Natural killer cell treated with Interleukin-12 subunit alpha and Interleukin-12 subunit beta and Interleukin-15 and Interleukin-18, amount 100 ng/mL, for 72 hours (primary cell): ENCODE measurements around the gene NKIRAS1. TPM values are rescaled to one million over a fixed set of nuclear protein-coding genes. Genes with fewer than 3 reads are reported as not detected.
"Not testable (repeated sequence)": the region's sequence is repeated elsewhere in the genome, so short reads cannot be mapped to it uniquely, and the experiment has no call there.

Source experiments
- ATAC-seq, 2 donors: fragments of 150-1000 bp; cut with Tn5 transposase in 1 of 2; sonication (Bioruptor Pico), chemical (Tn5 transposase) in 1 of 2; 2 replicates each; pipeline ENCODE4 v1.10.0; 2021
- DNase-seq: peaks from one replicate; pipeline ENCODE4 v3.0.0; 2022; ENCODE audit warnings: low spot score
- H3K27ac Mint-ChIP-seq, 2 donors: 1 replicate in 1 of 2; 2 replicates in 1 of 2; pipeline ENCODE4 v1.8.0; 2022; ENCODE audit warnings: mixed read lengths in 2 of 2, mild to moderate bottlenecking in 1 of 2, moderate library complexity in 1 of 2
- H3K27me3 Mint-ChIP-seq, 2 donors: 1 replicate in 1 of 2; 2 replicates in 1 of 2; pipeline ENCODE4 v1.8.0; 2022; ENCODE audit warnings: mixed read lengths in 2 of 2
- H3K36me3 Mint-ChIP-seq: one replicate; pipeline ENCODE4 v1.8.0; 2022; ENCODE audit warnings: mixed read lengths
- H3K4me1 Mint-ChIP-seq, 2 donors: 1 replicate in 1 of 2; 2 replicates in 1 of 2; pipeline ENCODE4 v1.8.0; 2022; ENCODE audit warnings: low read depth in 2 of 2, mixed read lengths in 2 of 2, mild to moderate bottlenecking in 1 of 2
- H3K4me3 Mint-ChIP-seq: one replicate; pipeline ENCODE4 v1.8.0; 2022; ENCODE audit warnings: mixed read lengths
- H3K9me3 Mint-ChIP-seq: 2 replicates; pipeline ENCODE4 v1.8.0; 2022; ENCODE audit warnings: mixed read lengths
- total RNA-seq, 2 donors: library from RNA; stranded (reverse); gene quantifications; one replicate each; pipeline ENCODE4 v1.2.3, GENCODE V29; 2022

NKIRAS1 gene
- total RNA-seq, 2 donors from 2014 or later = 4.9 to 6.7 TPM

DNA sequence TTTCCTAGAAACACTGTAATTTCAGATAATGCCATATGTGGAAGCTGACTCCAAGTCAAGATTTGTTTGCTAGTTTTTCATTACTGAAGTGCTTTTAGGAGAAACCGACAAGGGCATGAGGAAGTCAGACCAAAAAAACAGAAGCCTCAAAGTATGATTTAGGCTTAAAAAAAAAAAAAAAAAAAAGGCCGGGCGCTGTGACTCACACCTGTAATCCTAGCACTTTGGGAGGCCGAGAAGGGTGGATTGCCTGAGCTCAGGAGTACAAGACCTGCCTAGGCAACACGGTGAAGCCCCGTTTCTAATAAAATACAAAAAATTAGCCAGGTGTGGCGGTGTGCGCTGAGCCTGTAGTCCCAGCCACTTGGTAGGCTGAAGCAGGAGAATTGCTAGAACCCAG is 11.7 kb upstream of the NKIRAS1 start:
- ATAC-seq (no peak), DNase-seq (no peak)
- Mint-ChIP-seq H3K27ac (no peak overlapping the region), H3K4me3 (no peak overlapping the region), H3K27me3 (peaks cover 0 to 4% of the 10 kb centered on the region in 2 donors), H3K4me1 (peaks cover 0 to 6% of the 10 kb centered on the region in 2 donors), H3K9me3 (no peaks in the 10 kb centered on the region), H3K36me3 (no peaks in the 10 kb centered on the region)

- no peak overlapping the region for H3K27ac Mint-ChIP-seq
- no peaks in the 10 kb centered on the region for H3K9me3 Mint-ChIP-seq
- ATAC-seq = no peak
- H3K36me3 Mint-ChIP-seq = no peaks in the 10 kb centered on the region
- DNase-seq = no peak
- no peak overlapping the region for H3K4me3 Mint-ChIP-seq
- peaks cover 0 to 6% of the 10 kb centered on the region in 2 donors for H3K4me1 Mint-ChIP-seq
- peaks cover 0 to 4% of the 10 kb centered on the region in 2 donors for H3K27me3 Mint-ChIP-seq
Observed at GRCh38 chr3:23926736-23927135, 9.9 kb upstream of the NKIRAS1 start.

- Mint-ChIP-seq H3K9me3 (no peaks in the 10 kb centered on the region), H3K27me3 (peaks cover 0 to 2% of the 10 kb centered on the region in 2 donors), H3K4me3 (no peak overlapping the region), H3K36me3 (no peaks in the 10 kb centered on the region), H3K4me1 (peaks cover 0 to 1% of the 10 kb centered on the region in 2 donors), H3K27ac (no peak overlapping the region)
- no peak for ATAC-seq
- DNase-seq = no peak
Observed at GRCh38 chr3:23926246-23926645, 9.5 kb upstream of the NKIRAS1 start.

GRCh38 chr3:23923786-23924185 is 7.0 kb upstream of the NKIRAS1 start:
- peaks cover 17% of the 10 kb centered on the region for H3K36me3 Mint-ChIP-seq
- no peaks in the 10 kb centered on the region for H3K9me3 Mint-ChIP-seq
- no peak overlapping the region for H3K4me3 Mint-ChIP-seq
- ATAC-seq (no peak), DNase-seq (no peak)
- peaks cover 10 to 16% of the 10 kb centered on the region in 2 donors for H3K4me1 Mint-ChIP-seq
- peak overlapping the region in 1 of 2 donors; percentile 25 for H3K27ac Mint-ChIP-seq
- H3K27me3 Mint-ChIP-seq = no peaks in the 10 kb centered on the region

DNA sequence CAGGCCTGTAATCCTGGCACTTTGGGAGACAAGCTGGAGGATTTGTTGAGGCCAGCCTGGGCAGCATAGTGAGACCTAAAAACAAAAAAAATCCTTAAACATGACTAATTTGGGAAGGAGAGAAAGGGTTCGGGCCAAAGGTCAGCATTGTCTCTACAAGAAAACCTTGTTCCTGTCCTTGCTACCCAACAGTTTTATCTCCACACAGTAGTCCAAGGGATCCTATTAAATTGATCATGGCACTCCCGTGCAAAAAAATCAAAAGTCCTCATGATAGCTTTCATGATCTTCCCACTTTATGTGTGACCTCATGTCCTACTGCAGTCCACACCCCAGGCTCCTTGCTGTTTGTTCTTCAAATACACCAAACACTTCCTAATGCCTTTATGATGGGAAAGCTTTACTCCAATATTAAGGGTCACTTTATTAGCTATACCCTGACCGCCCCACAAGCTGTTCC is 4.3 kb upstream of the NKIRAS1 start:
- H3K27ac Mint-ChIP-seq = peak overlapping the region in 1 of 2 donors; percentile 77
- peaks cover 31% of the 10 kb centered on the region for H3K36me3 Mint-ChIP-seq
- H3K4me1 Mint-ChIP-seq = peaks cover 23 to 33% of the 10 kb centered on the region in 2 donors
- H3K4me3 Mint-ChIP-seq = no peak overlapping the region
- DNase-seq (no peak), ATAC-seq (no peak)
- H3K27me3 Mint-ChIP-seq = no peaks in the 10 kb centered on the region
- H3K9me3 Mint-ChIP-seq = no peaks in the 10 kb centered on the region

- Mint-ChIP-seq H3K27me3 (peaks cover 5 to 7% of the 10 kb centered on the region in 2 donors), H3K4me1 (peaks cover 30 to 41% of the 10 kb centered on the region in 2 donors), H3K4me3 (peak overlapping the region; percentile 98), H3K27ac (peak overlapping the region; percentile 96 to 99), H3K9me3 (no peaks in the 10 kb centered on the region), H3K36me3 (peaks cover 31% of the 10 kb centered on the region)
- DNase-seq (no peak), ATAC-seq (no peak)
Observed at GRCh38 chr3:23920151-23920655, 3.4 kb upstream of the NKIRAS1 start.

DNA sequence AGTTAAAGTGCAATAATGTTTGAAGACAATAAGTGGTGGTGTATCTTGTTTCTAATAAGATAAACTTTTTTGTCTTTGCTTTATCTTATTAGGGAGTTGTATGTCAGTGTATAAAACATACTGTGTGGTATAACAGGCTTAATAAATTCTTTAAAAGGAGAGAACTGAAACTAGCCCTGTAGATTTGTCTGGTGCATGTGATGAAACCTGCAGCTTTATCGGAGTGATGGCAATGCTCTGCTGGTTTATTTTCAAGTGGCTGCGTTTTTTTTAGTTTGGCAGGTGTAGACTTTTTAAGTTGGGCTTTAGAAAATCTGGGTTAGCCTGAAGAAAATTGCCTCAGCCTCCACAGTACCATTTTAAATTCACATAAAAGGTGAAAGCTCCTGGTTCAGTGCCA is 2.8 kb upstream of the NKIRAS1 start:
- peaks cover 31% of the 10 kb centered on the region for H3K36me3 Mint-ChIP-seq
- no peak for DNase-seq
- peak overlapping the region; percentile 98 for H3K4me3 Mint-ChIP-seq
- peaks cover 5 to 7% of the 10 kb centered on the region in 2 donors for H3K27me3 Mint-ChIP-seq
- no peaks in the 10 kb centered on the region for H3K9me3 Mint-ChIP-seq
- H3K27ac Mint-ChIP-seq = peak overlapping the region; percentile 96 to 99
- ATAC-seq = no peak
- peaks cover 30 to 41% of the 10 kb centered on the region in 2 donors for H3K4me1 Mint-ChIP-seq

DNA sequence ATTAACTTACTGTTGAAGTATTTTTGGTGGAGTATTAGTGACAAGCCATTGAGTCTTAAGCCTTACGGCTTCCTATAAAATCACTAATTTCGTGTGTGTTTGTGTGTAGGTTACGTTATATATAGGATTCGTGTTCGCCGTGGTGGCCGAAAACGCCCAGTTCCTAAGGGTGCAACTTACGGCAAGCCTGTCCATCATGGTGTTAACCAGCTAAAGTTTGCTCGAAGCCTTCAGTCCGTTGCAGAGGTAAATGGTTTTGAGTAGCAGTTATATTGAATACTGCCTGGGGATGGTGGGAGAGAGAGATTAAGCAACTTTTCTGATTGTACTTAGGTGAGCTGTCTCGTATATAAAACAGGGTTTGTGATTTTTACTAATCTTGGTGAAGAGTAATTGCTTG is 1.5 kb upstream of the NKIRAS1 start:
- H3K4me3 Mint-ChIP-seq = peak overlapping the region; percentile 98
- peaks cover 30 to 49% of the 10 kb centered on the region in 2 donors for H3K4me1 Mint-ChIP-seq
- H3K27me3 Mint-ChIP-seq, H3K9me3 Mint-ChIP-seq, DNase-seq, ATAC-seq: not testable (repeated sequence)
- peak overlapping the region; percentile 96 to 99 for H3K27ac Mint-ChIP-seq
- H3K36me3 Mint-ChIP-seq = peaks cover 31% of the 10 kb centered on the region

DNA sequence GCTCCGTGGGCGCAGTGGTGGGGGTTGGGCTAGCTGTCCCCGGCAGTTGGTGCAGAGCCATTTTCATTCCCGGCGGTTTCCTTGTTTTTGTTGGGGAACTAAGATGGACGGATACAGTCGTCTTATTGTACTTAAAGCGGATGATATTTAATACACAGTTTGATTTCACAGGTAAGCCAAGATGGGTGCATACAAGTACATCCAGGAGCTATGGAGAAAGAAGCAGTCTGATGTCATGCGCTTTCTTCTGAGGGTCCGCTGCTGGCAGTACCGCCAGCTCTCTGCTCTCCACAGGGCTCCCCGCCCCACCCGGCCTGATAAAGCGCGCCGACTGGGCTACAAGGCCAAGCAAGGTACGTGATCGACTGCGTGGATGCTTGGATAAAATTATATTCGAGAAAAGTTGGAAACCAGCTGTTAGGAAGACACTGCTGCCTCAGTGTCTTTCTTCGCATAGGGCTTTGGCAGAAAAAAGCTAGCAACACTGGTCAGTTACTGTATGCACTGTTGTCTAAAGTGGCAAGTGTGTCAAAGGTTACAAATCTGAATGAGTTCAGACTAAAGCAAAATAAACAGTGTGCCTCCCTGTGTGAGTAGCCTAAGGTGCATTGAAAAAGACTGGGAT is 1.0 kb upstream of the NKIRAS1 start:
- peak overlapping the region; percentile 96 to 99 for H3K27ac Mint-ChIP-seq
- ATAC-seq, H3K27me3 Mint-ChIP-seq, DNase-seq, H3K9me3 Mint-ChIP-seq: not testable (repeated sequence)
- H3K36me3 Mint-ChIP-seq = peaks cover 31% of the 10 kb centered on the region
- H3K4me3 Mint-ChIP-seq = peak overlapping the region; percentile 98
- peaks cover 30 to 49% of the 10 kb centered on the region in 2 donors for H3K4me1 Mint-ChIP-seq

DNA sequence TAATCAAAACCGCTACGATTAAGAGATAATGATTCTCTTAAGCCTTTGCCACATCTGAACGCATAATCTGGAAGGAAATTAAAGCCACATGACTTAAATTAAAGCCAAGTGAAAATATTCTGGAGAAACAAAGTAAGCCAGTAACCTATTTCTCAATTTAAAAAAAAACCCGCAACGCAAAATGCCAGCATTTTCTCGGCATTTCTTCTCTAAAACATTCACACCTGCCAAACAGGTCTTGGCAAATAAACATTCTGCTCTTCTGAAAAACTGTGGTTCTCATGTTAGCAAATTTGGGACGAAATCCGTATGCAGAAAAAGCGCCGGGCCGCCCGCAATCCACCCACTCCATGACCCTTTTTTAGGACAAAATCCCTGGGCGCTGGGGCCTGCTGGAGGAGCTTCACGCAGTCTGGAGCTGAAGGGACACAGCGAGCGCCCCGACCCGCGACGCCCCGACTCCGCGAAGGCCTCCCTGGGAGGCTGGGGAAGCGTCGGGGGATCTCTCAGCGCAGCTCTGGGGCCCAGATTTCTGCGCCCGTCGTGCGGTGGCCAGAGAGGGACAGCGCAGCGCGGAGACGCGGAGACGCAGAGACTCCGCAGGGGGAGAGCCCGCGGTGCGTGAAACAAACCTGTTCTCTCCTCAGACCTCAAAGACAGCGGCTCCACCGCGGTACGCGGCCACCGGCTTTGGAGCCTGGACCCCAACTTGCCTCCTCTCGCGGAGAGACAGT is 471 bp downstream of the NKIRAS1 start:
- peaks cover 31% of the 10 kb centered on the region for H3K36me3 Mint-ChIP-seq
- H3K27ac Mint-ChIP-seq = peak overlapping the region; percentile 96 to 99
- peak overlapping the region; percentile 98 for H3K4me3 Mint-ChIP-seq
- H3K4me1 Mint-ChIP-seq = peaks cover 30 to 49% of the 10 kb centered on the region in 2 donors
- peak; percentile 70 to 75 for ATAC-seq
- DNase-seq = peak; percentile 69
- H3K27me3 Mint-ChIP-seq = peaks cover 5 to 7% of the 10 kb centered on the region in 2 donors
- no peaks in the 10 kb centered on the region for H3K9me3 Mint-ChIP-seq

DNA sequence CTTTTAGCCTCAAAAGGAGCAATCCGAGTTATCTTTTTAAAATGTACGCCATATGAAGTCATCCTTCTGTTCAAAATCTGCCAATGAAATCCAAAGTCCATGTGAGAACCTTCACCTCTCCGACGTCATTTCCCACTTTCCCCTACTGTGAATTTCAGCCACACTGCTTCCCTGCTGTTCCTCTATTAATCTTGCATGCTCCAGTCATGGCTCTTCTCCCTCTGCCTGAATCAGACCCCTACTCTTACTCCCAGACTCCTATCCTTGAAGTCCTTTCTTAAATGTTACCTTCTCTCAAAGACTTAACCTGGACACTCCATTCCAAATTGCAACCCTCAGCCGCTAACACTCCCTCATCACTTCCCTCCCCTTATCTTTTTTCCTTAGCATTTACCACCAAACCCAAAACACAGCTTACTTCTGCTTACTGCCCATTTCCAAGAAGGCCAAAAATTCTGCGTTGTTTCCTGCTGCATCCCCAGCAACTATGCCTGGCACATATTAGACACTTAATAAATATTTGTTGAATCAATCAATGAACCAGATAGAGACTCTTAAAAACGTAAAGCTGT is 1.2 kb downstream of the NKIRAS1 start:
- Mint-ChIP-seq H3K4me3 (peak overlapping the region; percentile 98), H3K27me3 (peaks cover 5 to 7% of the 10 kb centered on the region in 2 donors), H3K4me1 (peaks cover 30 to 49% of the 10 kb centered on the region in 2 donors), H3K9me3 (no peaks in the 10 kb centered on the region), H3K36me3 (peaks cover 34% of the 10 kb centered on the region), H3K27ac (peak overlapping the region; percentile 96 to 99)
- no peak for DNase-seq
- ATAC-seq = no peak

DNA sequence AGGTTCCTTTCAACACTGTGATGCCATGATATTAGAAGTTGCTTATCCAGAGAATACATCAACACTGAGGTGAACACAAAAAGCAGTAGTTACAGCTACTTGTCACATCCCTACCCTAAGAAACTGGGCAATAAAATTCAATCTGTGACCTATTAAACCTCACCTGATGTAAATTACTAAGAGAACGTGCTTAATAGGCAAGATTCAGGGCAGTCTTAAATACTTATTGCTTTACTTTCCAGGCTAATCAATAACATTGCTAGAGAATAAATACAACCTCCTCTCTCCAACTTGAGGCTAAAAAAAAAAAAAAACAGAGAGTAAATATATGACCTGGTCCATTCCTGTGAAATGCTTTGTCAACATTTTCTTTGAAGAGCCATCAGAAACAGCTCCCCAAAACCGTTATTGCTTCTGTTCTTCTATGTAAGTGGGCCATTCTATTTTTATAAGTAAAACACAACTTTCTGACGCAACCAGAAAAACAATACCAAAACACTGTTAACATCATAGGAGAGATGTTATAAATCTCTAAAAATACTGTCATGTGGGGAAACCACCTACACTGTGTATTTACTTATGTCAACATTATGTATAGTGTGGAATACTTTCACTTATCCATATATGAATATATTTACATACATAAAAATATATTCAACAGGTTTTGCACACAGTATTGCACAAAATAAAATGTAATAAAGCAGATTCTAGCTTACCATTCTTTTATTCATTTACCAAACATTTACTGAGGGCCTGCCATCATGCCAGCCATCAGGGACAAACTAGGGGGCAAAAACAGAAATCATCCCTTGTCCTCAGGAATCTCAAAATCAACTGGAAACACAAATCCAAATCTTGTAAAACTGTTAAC is 2.7 kb downstream of the NKIRAS1 start:
- Mint-ChIP-seq H3K27ac (no peak overlapping the region), H3K4me3 (no peak overlapping the region), H3K4me1 (peaks cover 23 to 36% of the 10 kb centered on the region in 2 donors), H3K27me3 (peaks cover 5 to 7% of the 10 kb centered on the region in 2 donors), H3K9me3 (no peaks in the 10 kb centered on the region), H3K36me3 (peaks cover 24% of the 10 kb centered on the region)
- DNase-seq = no peak
- no peak for ATAC-seq

GRCh38 chr3:23913182-23913581 is 3.6 kb downstream of the NKIRAS1 start:
- DNase-seq (no peak), ATAC-seq (no peak)
- no peak overlapping the region for H3K4me3 Mint-ChIP-seq
- H3K27ac Mint-ChIP-seq = no peak overlapping the region
- H3K4me1 Mint-ChIP-seq = peaks cover 14 to 27% of the 10 kb centered on the region in 2 donors
- peaks cover 15% of the 10 kb centered on the region for H3K36me3 Mint-ChIP-seq
- H3K27me3 Mint-ChIP-seq = peaks cover 5 to 7% of the 10 kb centered on the region in 2 donors
- no peaks in the 10 kb centered on the region for H3K9me3 Mint-ChIP-seq
